HepG2 (cell line): ENCODE data around the gene LAMP2. TPM values are rescaled to one million over a fixed set of nuclear protein-coding genes. Genes with fewer than 3 reads are reported as not detected.

Source experiments
- ARID4A ChIP-seq: sonication (generic); formaldehyde crosslinking; IDR thresholded peaks from 2 replicates; pipeline ENCODE4 v1.5.0; 2020; ENCODE audit warnings: mild to moderate bottlenecking, missing genetic modification reagents, borderline replicate concordance
- CREM ChIP-seq, 2 experiments: sonication (generic) in 1 of 2; formaldehyde crosslinking in 1 of 2; IDR thresholded peaks; 2 replicates each; pipeline versions ENCODE4 v1.4.0 to v1.6.1; 2016 to 2020; ENCODE audit warnings: antibody characterized with exemption in 1 of 2, mild to moderate bottlenecking in 1 of 2, missing genetic modification reagents in 1 of 2
- ELF3 ChIP-seq: IDR thresholded peaks from 2 replicates; pipeline ENCODE4 v1.6.1; 2016; ENCODE audit warnings: missing genetic modification reagents, missing compliant biosample characterization
- ISX ChIP-seq: sonication (generic); formaldehyde crosslinking; conservative IDR thresholded peaks from 2 replicates; pipeline ENCODE4 v1.5.0; 2020; ENCODE audit warnings: missing genetic modification reagents
- KAT2B ChIP-seq: fragments of 150-350 bp; IDR thresholded peaks from 2 replicates; pipeline ENCODE4 v1.6.1; 2014; ENCODE audit warnings: low read depth, low read length, borderline replicate concordance
- LCORL ChIP-seq, 2 experiments: fragments of 450-650 bp in 1 of 2; sonication (generic) in 1 of 2; formaldehyde crosslinking in 1 of 2; IDR thresholded peaks; 2 replicates each; pipeline versions ENCODE4 v1.5.0 to v1.6.1; 2017 to 2020; ENCODE audit warnings: antibody characterized with exemption in 1 of 2, missing genetic modification reagents in 1 of 2
- MAZ ChIP-seq, 2 experiments: sonication (generic) in 1 of 2; formaldehyde crosslinking in 1 of 2; IDR thresholded peaks; 2 replicates each; pipeline versions ENCODE4 v1.5.0 to v1.6.1; 2012 to 2020; ENCODE audit warnings: low read depth in 2 of 2, mild to moderate bottlenecking in 2 of 2, borderline replicate concordance in 1 of 2, improper control_type of control experiment in 1 of 2, low read length in 1 of 2, missing genetic modification reagents in 1 of 2, moderate library complexity in 1 of 2
- PBX3 ChIP-seq: sonication (generic); formaldehyde crosslinking; IDR thresholded peaks from 2 replicates; pipeline ENCODE4 v1.8.1; 2023; ENCODE audit warnings: missing genetic modification reagents, inconsistent platforms, borderline replicate concordance
- PHF20 ChIP-seq: sonication (generic); formaldehyde crosslinking; IDR thresholded peaks from 2 replicates; pipeline ENCODE4 v1.5.0; 2020; ENCODE audit warnings: mild to moderate bottlenecking, missing genetic modification reagents
- PREB ChIP-seq: sonication (generic); formaldehyde crosslinking; IDR thresholded peaks from 2 replicates; pipeline ENCODE4 v1.4.0; 2020; ENCODE audit warnings: missing genetic modification reagents
- SMAD3 ChIP-seq: sonication (generic); formaldehyde crosslinking; IDR thresholded peaks from 2 replicates; pipeline ENCODE4 v1.4.0; 2020; ENCODE audit warnings: missing genetic modification reagents
- SMARCE1 ChIP-seq: fragments of 450-650 bp; IDR thresholded peaks from 2 replicates; pipeline ENCODE4 v1.6.1; 2017; ENCODE audit warnings: borderline replicate concordance
- SOX6 ChIP-seq, 2 experiments: fragments of 450-650 bp in 1 of 2; sonication (generic) in 1 of 2; formaldehyde crosslinking in 1 of 2; IDR thresholded peaks; 2 replicates each; pipeline versions ENCODE4 v1.4.0 to v1.6.1; 2017 to 2020; ENCODE audit warnings: antibody characterized with exemption in 1 of 2, mild to moderate bottlenecking in 1 of 2, missing genetic modification reagents in 1 of 2
- THAP11 ChIP-seq: IDR thresholded peaks from 2 replicates; pipeline ENCODE4 v1.6.1; 2016; ENCODE audit warnings: missing biosample characterization, missing genetic modification reagents
- THAP7 ChIP-seq: sonication (generic); formaldehyde crosslinking; IDR thresholded peaks from 2 replicates; pipeline ENCODE4 v1.8.1; 2023; ENCODE audit warnings: mild to moderate bottlenecking, missing genetic modification reagents
- ZBTB20 ChIP-seq: sonication (generic); formaldehyde crosslinking; IDR thresholded peaks from 2 replicates; pipeline ENCODE4 v1.8.1; 2023; ENCODE audit warnings: missing genetic modification reagents, low read depth, mild to moderate bottlenecking, borderline replicate concordance
- ZGPAT ChIP-seq: IDR thresholded peaks from 2 replicates; pipeline ENCODE4 v1.6.1; 2016; ENCODE audit warnings: mild to moderate bottlenecking
- ZNF446 ChIP-seq: sonication (generic); formaldehyde crosslinking; IDR thresholded peaks from 2 replicates; pipeline ENCODE4 v1.5.0; 2020; ENCODE audit warnings: mild to moderate bottlenecking, missing genetic modification reagents
- ZNF563 ChIP-seq: sonication (generic); formaldehyde crosslinking; IDR thresholded peaks from 2 replicates; pipeline ENCODE4 v1.8.0; 2022; ENCODE audit warnings: mild to moderate bottlenecking, moderate library complexity, missing genetic modification reagents
- polyA plus RNA-seq, 8 experiments: library from polyadenylated mRNA; depleted of rRNA in 3 of 8; stranded (reverse) in 7 of 8; unstranded in 1 of 8; fragments of >200 nt; fragmentation: Illumina TruSeq in 4 of 8; extraction: Trizol in 4 of 8; gene quantifications; 2 replicates each; pipeline versions ENCODE4 v1.2.1 to v1.2.3, GENCODE V29; 2011 to 2016; ENCODE audit warnings: low read depth in 4 of 8, missing spikeins in 1 of 8, mixed read lengths in 1 of 8; ENCODE audit not compliant: insufficient read depth in 1 of 8
- total RNA-seq, 5 experiments: library from RNA; depleted of rRNA; stranded (reverse); fragments of >200 nt; fragmentation: Illumina TruSeq; extraction: Trizol; gene quantifications; 2 replicates each; pipeline ENCODE4 v1.2.3, GENCODE V29; 2016; ENCODE audit warnings: low read depth in 1 of 5

The LAMP2 gene
- total and polyA plus RNA-seq, 2 of the 13 experiments (the other 11 are each of a cell fraction or from before 2014, with no cell fraction given), result 127 to 170 TPM

- TF ChIP-seq ARID4A (peak; percentile 80; the same call in 1 of the 2 replicates), SOX6 (IDR thresholded peaks at IDR 0.05) (no peak), SOX6 (CRISPR knock-in tag; IDR thresholded peaks at IDR 0.05) (peak; percentile 49; the same call in 1 of the 2 replicates), PHF20 (CRISPR knock-in tag) (peak; percentile 65; the same call in 1 of the 2 replicates), THAP11 (CRISPR knock-in tag) (peak; percentile 58), PBX3 (CRISPR knock-in tag) (no peak), ELF3 (peak; percentile 46; the same call in 1 of the 2 replicates), KAT2B (no peak), CREM (IDR thresholded peaks at IDR 0.05) (peak; percentile 57; the same call in 1 of the 2 replicates), CREM (CRISPR knock-in tag; IDR thresholded peaks at IDR 0.05) (no peak), SMAD3 (CRISPR knock-in tag) (peak; percentile 38; the same call in 1 of the 2 replicates), ZBTB20 (CRISPR knock-in tag) (0 out of 2 replicates have a peak, but pooled peaks have one; percentile 24), PREB (CRISPR knock-in tag) (no peak), MAZ (IDR thresholded peaks at IDR 0.05; ENCODE audit: borderline replicate concordance, low read depth, low read length) (no peak), MAZ (CRISPR knock-in tag; IDR thresholded peaks at IDR 0.05; ENCODE audit: low read depth) (peak; percentile 66), ISX (CRISPR knock-in tag) (no peak), THAP7 (CRISPR knock-in tag) (no peak), ZNF446 (no peak), ZGPAT (CRISPR knock-in tag) (peak; percentile 46; the same call in 1 of the 2 replicates), SMARCE1 (no peak), ZNF563 (CRISPR knock-in tag) (no peak), LCORL (IDR thresholded peaks at IDR 0.05) (no peak), LCORL (CRISPR knock-in tag; IDR thresholded peaks at IDR 0.05) (no peak; the same call in 1 of the 2 replicates)
Measured at GRCh38 chrX:120468825-120469525, at the start of gene LAMP2 (continued).
